Measurements from ENCODE around the gene BEND7.

BEND7 gene

DNA sequence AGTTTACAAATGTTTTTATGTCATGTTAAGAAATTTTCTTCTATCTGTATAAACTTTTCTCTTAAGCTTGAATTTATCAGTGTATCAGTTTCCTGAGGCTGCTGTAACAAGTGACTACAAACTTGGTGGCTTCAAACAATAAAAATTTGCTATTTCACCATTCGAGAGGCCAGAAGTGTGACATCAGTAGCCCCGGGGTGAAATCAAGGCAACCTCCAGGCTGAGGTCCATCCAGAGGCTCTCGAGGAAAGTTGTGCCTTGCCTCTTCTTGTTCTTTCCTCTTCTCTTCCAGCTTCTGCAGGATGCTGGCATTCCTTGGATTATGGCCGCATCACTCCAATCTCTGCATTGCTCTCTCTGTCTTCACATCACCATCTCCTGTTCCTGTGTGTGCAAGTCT lies 6.5 kb upstream of the BEND7 start:
- no peak for TF ChIP-seq CTCF (IDR thresholded peaks at IDR 0.05; ENCODE audit: low read depth, low read length, missing control alignments)

DNA sequence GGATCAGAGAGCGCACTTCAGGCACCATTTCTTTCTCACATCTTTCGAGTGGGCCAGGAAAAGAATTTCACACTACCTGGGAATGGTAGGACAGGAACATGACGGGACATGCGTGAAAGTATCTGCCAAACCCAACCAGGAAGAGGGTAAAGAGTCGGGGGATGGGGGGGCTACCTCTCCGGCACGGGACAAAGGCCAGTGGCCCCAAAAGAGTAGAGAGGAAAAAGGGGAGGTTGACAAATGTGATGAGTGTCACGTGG lies 830 bp upstream of the BEND7 start:
- DNase-seq (ENCODE audit: low read depth) = no peak
- TF ChIP-seq CTCF (IDR thresholded peaks at IDR 0.05; ENCODE audit: low read depth, low read length, missing control alignments) = no peak
- peak overlapping the region; percentile 51 for H3K4me3 ChIP-seq (ENCODE audit: low read depth, low read length)
- in situ Hi-C loops (cut with HindIII; ENCODE audit: low sequenced_read_pairs) = loop anchor here (5.0 kb wide), 1 partner anchor 62 kb away; no protein-coding TSS in a partner anchor

More for the DNA sequence above, 6.5 kb upstream of the BEND7 start:
- DNase-seq (ENCODE audit: low read depth) = no peak
- in situ Hi-C loops (cut with HindIII; ENCODE audit: low sequenced_read_pairs) = no loop called here
- no peak overlapping the region for H3K4me3 ChIP-seq (ENCODE audit: low read depth, low read length)

- no peak for TF ChIP-seq CTCF (IDR thresholded peaks at IDR 0.05; ENCODE audit: low read depth, low read length, missing control alignments)
- peak overlapping the region; percentile 54 for H3K4me3 ChIP-seq (ENCODE audit: low read depth, low read length)
- no peak for DNase-seq (ENCODE audit: low read depth)
- in situ Hi-C loops (cut with HindIII; ENCODE audit: low sequenced_read_pairs) = loop anchor here (5.0 kb wide), 1 partner anchor 61 kb away; no protein-coding TSS in a partner anchor
Observed at GRCh38 chr10:13528123-13528874, 515 bp downstream of the BEND7 start.

GRCh38 chr10:13527864-13528122 lies 1.0 kb downstream of the BEND7 start:
- no peak for TF ChIP-seq CTCF (IDR thresholded peaks at IDR 0.05; ENCODE audit: low read depth, low read length, missing control alignments)
- H3K4me3 ChIP-seq (ENCODE audit: low read depth, low read length) = peak overlapping the region; percentile 54
- in situ Hi-C loops (cut with HindIII; ENCODE audit: low sequenced_read_pairs) = loop anchor here (5.0 kb wide), 1 partner anchor 60 kb away; no protein-coding TSS in a partner anchor
- DNase-seq (ENCODE audit: low read depth) = no peak

- in situ Hi-C loops (cut with HindIII; ENCODE audit: low sequenced_read_pairs) = loop anchor here (5.0 kb wide), 1 partner anchor 60 kb away; no protein-coding TSS in a partner anchor
- peak overlapping the region; percentile 54 for H3K4me3 ChIP-seq (ENCODE audit: low read depth, low read length)
- DNase-seq (ENCODE audit: low read depth) = peak; percentile 45
- no peak for TF ChIP-seq CTCF (IDR thresholded peaks at IDR 0.05; ENCODE audit: low read depth, low read length, missing control alignments)
Observed at GRCh38 chr10:13526948-13527863, 1.6 kb downstream of the BEND7 start.

- no peak for TF ChIP-seq CTCF (IDR thresholded peaks at IDR 0.05; ENCODE audit: low read depth, low read length, missing control alignments)
Observed at GRCh38 chr10:13525663-13526062, 3.2 kb downstream of the BEND7 start.

More at GRCh38 chr10:13525663-13526062, 3.2 kb downstream of the BEND7 start:
- H3K4me3 ChIP-seq (ENCODE audit: low read depth, low read length) = no peak overlapping the region
- DNase-seq (ENCODE audit: low read depth) = no peak
- in situ Hi-C loops (cut with HindIII; ENCODE audit: low sequenced_read_pairs) = loop anchor here (5.0 kb wide), 1 partner anchor 58 kb away; no protein-coding TSS in a partner anchor

Measured in astrocyte of the cerebellum (primary cell).